AG10803 (cell line): Measurements from ENCODE around the gene TANC1.

Experiments
- DNase-seq: peaks from one replicate; pipeline ENCODE4 v3.0.0; 2010; ENCODE audit warnings: low read depth
- H3K4me3 ChIP-seq: 2 replicates; pipeline ENCODE4 v1.5.1; 2011; ENCODE audit warnings: mild to moderate bottlenecking, low read length, control low read depth
- CTCF ChIP-seq: conservative IDR thresholded peaks from 2 replicates; pipeline ENCODE4 v1.5.1; 2011; ENCODE audit warnings: mild to moderate bottlenecking, low read length, control low read depth, inconsistent platforms

TANC1 gene

GRCh38 chr2:159126432-159127022 lies 158.1 kb downstream of the TANC1 start:
- no peak overlapping the region for H3K4me3 ChIP-seq
- no peak for TF ChIP-seq CTCF
- peak; percentile 98 for DNase-seq

- no peak for TF ChIP-seq CTCF
- H3K4me3 ChIP-seq, result no peak overlapping the region
- DNase-seq, result peak; percentile 33
Observed at GRCh38 chr2:159128191-159128590, 159.8 kb downstream of the TANC1 start.

GRCh38 chr2:159129269-159129668 lies 160.8 kb downstream of the TANC1 start:
- no peak for TF ChIP-seq CTCF
- DNase-seq, result no peak
- H3K4me3 ChIP-seq, result no peak overlapping the region

GRCh38 chr2:159129824-159130223 lies 161.4 kb downstream of the TANC1 start:
- TF ChIP-seq CTCF, result no peak
- H3K4me3 ChIP-seq, result no peak overlapping the region
- DNase-seq, result no peak

GRCh38 chr2:159130302-159130701 lies 161.9 kb downstream of the TANC1 start:
- DNase-seq, result no peak

GRCh38 chr2:159131267-159131913 lies 162.9 kb downstream of the TANC1 start:
- TF ChIP-seq CTCF, result no peak
- no peak overlapping the region for H3K4me3 ChIP-seq
- no peak for DNase-seq

More at GRCh38 chr2:159130302-159130701, 161.9 kb downstream of the TANC1 start:
- TF ChIP-seq CTCF, result no peak
- H3K4me3 ChIP-seq, result no peak overlapping the region

- H3K4me3 ChIP-seq, result no peak overlapping the region
- no peak for TF ChIP-seq CTCF
- peak; percentile 92 for DNase-seq
Observed at GRCh38 chr2:159131914-159132281, 163.5 kb downstream of the TANC1 start.
